ENCODE measurements around the gene MYO10.
"Not testable (repeated sequence)": the region's sequence is repeated elsewhere in the genome, so short reads cannot be mapped to it uniquely, and the experiment has no call there.

The MYO10 gene

DNA sequence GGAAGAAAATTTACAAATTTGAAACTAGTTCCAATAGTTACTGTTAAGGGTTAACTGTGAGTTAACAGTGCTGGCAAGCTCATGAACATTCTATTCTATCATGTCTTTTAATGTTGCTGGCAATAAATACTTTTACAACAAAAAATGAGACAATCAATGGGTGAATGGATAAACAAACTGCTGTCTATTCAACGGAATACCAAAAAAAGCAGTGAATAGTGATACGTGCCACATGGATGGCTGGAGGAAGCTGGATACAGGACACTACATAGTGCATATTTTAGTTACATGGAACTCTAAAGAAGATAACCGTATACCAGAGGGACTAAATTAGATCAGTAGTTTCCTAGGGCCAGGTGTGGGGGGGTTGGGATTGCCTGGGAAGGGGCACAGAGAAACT, 163.5 kb downstream of the MYO10 start:
- no peak for DNase-seq

DNA sequence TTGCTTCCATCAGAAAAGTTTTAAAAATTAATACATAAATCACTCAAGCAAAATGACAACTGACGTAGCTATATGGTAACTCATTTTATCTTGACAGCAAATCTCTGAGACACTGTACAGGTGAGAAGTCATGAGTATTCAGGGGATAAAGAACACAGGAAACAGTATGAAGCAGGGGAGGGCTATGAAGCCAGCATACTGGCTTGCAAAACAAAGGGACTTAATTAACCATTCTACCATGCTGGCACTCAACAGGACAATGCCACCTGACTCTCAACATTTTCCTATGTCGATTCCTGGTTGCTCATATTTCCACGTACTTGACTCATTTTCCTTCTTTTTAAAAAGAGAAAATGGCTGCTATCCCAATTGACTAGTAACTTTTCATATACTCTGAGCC, 167.9 kb downstream of the MYO10 start:
- no peak for DNase-seq

DNA sequence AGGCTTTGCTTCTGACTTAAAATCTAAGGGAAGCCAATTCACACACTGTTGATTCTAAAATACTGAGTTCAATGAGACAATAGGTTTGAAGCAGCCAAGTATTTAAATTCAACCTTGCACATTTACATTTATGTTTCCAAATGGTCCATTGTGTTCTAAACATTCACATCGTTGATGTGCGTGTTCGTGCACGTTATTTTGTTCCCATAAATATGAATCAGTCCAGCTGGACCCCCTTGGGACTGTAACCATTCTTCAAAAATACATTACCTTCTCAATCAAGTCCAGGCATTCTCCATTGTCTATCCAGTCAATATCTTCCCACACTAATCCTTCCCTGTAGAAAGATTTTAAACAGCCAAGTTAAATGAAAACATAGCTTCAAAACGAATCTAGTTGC, 172.9 kb downstream of the MYO10 start:
- DNase-seq, result no peak

DNA sequence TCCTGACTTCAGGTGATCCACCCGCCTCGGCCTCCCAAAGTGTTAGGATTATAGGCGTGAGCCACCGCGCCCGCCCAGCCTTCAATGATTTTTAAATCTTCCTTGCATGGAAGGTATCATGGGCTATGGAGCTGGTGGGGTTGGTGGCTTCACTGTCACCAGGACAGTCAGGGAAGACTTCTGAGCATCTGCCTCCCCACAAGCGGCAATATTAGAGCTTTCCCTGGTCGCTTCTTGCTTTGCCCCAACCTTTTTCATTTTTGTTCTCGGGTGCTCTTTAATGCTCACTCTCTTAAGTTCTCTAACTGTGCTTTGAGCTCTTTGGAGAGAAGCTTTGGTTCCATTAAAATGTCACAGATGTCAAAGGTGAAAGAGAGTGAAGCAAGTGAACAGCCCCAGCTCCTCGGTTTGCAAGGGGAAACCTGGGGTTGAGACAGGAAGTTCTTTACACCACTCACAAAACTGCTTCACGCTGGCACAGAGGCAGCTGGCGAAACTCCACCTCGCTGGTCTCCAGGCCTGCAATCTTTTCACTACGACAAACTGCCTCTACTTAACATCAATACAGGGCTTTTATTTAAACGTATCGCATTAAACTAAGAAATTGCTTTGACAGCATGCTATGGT, 176.8 kb downstream of the MYO10 start:
- DNase-seq, result no peak

DNA sequence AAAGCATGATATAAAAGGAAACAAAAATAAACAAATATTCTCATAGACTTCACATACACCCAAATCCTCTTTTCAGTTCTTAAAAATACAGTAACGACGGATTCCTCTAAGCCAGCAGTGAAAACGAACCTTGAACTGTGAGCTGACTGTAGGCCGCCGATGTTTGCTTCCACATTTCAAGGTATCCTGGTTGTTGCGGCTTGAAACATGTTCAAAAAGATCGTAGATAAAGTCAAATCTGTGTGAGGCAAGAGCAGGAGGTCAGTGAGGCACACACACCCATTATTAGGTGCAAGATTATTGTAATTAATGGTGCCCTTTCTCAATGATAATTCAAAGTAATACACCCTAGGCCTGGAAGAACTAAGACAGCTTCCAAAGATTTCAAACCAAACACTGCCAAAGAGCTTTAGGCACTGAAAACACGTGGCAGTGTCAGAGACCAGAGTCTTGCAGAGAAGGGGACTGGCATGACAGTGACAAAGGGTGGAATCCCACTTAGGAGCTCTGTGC, 178.0 kb downstream of the MYO10 start:
- DNase-seq, result no peak

DNA sequence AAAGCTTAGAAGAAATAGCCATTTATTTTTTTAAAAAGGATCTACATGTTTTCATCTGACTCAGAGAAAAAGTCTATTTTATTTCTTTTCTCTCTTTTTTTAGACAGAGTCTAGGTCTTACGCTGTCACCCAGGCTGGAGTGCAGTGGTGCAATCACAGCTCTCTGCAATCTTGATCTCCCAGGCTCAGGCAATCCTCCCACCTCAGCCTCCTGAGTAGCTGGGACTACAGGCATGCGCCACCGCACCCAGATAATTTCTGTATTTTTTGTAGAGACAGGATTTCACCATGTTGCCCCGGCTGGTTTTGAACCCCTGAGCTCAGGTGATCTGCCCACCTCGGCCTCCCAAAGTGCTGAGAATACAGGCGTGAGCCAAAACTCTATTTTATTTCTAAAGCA, 178.5 kb downstream of the MYO10 start:
- DNase-seq, result not testable (repeated sequence)

DNA sequence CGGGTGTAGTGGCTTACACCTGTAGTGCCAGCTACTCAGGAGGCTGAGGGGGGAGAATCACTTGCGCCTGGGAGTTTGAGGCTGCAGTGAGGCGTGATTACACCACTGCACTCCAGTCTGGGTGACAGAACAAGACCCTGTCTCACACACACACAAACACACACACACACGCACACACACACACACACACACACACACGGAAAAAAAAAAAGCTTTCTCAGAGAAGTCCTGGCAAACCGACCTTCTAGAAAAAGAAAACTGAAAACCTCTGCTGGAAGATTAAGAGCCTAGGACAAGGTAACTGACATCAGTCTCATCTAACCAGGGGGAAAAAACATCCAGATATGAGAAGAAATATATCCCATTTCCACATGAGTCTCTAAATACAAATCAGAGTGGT, 178.9 kb downstream of the MYO10 start:
- no peak for DNase-seq

DNA sequence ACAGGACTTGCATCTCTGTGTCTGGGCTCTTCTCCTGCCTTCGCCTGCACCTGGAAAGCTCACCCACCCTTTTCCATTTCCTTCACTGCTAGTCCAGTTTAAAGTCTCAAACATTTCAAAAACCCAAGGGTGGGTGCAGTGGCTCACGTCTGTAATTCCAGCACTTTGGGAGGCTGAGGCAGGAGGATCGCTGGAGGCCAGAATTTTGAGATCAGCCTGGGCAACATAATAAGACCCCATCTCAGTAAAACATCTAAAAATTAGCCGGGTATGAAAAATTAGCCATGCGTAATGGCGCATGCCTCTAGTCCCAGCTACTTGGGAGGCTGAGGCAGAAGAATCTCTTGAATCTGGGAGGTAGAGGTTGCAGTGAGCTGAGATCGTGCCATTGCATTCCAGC, 179.4 kb downstream of the MYO10 start:
- no peak for DNase-seq

DNA sequence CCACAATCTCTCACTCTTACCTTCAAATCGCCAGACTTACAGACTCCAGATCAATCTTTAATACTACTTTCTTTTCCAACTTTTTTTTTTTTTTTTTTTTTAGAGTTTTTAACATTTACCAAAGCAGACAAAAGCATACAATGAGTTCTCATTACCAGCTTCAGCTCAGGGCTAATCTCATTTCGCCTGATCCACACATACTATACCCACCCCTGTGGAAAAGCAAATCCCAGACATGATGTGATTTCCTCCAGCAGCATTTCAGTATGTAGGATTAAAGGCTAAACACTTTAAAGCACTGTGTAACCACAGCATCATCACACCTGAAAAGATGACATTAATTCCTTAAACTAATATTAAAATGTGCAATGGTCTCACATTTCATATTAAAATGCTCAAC, 180.4 kb downstream of the MYO10 start:
- DNase-seq, result no peak

DNA sequence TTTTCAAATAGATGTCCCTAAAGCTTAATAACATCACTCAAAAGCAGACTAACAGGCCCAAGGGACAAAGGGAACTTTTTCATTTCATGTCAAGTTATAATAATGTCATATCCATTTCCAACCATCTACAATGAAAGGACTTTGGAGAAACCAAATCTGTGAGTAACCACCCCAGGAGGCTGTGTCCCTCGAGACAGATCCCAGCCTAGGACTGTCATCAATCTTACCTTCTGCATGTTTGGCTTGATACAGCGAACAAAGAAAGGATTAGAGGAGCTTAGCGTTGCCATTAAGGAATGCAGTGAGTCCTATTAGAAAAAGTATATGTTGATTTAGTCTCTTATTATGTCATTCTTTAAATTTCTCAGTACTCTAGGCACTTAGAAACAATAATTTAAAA, 181.5 kb downstream of the MYO10 start:
- DNase-seq, result no peak

DNA sequence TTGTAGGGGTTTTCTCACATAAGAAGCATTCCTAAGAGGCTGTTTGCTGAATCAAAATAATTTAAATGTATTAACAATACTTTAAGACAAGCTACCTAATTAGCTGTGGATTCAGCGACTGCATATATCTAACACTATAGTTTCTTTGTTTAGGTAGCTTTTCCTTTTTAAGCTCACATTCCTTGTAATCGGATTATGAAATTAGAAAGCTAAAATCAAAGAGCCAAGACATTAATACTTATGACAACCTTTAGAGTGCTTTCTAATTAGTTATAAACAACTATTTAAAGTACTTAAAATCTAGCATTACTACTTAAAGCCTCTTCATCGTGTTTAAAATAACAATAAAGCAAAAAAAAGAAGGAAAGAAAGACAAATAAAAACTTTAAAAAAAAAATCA, 182.0 kb downstream of the MYO10 start:
- no peak for DNase-seq

DNA sequence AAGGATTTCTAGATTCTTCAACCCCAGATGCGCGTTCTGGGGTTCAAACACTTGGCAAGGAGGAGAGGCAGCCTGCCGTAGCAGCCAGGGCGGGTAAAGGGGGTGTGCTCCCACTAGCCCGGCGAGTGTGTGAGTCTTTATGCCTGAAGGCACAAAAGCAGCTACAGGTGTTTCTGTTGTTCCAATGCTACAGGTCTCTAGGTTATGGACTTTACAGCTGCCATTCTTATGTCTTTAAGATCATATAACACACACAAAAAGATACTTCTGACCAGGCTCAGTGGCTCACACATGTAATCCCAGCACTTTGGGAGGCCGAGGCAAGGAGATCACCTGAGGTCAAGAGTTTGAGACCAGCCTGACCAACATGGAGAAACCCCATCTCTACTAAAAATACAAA, 185.6 kb downstream of the MYO10 start:
- no peak for DNase-seq

DNA sequence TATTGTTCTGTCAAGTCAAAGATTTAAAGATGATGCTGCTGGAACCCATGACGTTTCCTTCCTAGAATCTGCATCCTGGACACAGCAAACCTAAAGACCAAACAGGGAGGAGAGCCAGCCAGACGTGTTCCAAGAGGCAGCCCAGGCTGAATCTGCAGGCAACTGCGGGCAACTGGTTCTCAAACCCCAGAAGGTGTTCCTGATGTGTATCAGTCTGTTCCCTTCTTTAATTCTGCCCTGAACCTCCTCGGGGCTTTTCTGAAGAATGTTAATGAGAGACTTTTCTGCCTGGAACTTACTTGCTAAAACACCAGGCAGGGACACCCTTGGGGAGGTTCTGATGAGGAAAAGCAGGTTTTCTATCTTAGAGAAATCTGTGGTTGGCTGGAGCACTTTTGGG, 186.5 kb downstream of the MYO10 start:
- no peak for DNase-seq

DNA sequence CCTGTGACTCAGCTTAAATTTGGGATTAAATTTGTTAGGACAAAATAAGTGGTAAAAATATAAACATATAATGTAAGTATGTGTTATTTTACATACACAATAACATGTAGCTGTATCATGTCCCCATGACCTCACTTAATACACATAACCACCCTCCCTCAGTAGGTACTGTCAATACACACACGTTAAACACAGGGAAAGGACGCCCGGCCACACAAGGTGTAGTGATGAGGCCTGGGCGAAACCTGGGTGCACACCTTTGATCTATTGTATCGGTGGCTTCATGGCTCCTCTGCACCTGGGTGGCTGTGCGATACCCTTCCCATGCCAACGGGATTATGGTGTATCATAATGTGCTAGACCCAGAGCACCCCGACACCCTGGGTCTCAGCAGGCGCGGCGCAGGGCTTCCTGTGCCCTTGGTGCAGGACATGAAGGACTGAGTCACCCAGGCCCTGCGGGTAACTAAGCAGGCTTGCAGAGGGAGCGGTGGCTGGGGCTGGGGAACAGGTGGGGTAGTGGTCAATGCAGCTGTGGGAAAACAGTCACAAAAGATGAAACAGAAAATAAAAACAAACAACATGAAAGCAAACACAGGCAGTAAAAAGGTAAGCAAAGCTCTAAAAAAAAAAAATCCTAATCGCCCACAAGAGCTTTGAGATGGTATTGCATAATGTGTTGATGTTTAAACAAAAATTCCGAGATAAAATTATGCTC, 191.8 kb downstream of the MYO10 start:
- DNase-seq, result no peak

DNA sequence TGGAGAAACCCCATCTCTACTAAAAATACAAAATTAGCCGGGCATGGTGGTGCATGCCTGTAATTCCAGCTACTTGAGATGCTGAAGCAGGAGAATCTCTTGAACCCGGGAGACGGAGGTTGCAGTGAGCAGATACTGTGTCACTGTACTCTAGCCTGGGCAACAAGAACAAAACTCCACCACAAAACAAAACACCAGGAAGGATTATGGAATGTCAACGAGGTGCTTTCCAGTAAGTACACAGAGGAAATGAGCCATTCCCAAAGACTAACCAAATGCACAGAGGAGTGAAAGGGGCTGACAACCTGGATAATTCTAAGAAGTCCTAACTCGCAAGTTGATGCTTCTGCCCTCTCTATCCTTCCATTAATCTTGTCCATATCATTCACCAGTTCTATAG, 193.2 kb downstream of the MYO10 start:
- no peak for DNase-seq

DNA sequence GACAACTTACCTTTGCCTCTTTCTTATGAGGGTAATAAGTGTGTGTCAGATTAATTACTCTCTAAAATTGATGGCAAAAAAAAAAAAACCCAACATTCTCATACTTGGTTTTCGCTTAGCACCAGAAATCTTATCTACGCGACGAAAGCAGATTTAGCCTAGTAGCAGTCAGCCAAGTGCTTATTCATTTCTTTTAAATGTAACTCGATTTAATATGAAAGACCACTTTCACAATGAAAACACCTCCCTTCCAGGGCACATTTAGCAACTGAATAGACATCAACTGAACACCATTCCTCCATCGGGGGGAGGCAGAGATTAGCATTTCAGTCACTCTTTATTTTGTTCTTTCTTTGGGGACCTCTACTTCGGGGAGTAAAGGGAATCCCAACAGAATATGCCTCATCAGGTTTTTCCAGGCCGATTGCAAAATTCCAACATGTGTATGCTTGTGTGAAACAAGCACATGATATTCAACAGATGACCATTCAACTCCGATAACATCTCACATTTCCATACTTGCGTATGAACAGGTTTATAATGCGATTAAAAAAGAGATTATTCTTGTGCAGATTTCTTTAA, 195.2 kb downstream of the MYO10 start:
- DNase-seq, result no peak

DNA sequence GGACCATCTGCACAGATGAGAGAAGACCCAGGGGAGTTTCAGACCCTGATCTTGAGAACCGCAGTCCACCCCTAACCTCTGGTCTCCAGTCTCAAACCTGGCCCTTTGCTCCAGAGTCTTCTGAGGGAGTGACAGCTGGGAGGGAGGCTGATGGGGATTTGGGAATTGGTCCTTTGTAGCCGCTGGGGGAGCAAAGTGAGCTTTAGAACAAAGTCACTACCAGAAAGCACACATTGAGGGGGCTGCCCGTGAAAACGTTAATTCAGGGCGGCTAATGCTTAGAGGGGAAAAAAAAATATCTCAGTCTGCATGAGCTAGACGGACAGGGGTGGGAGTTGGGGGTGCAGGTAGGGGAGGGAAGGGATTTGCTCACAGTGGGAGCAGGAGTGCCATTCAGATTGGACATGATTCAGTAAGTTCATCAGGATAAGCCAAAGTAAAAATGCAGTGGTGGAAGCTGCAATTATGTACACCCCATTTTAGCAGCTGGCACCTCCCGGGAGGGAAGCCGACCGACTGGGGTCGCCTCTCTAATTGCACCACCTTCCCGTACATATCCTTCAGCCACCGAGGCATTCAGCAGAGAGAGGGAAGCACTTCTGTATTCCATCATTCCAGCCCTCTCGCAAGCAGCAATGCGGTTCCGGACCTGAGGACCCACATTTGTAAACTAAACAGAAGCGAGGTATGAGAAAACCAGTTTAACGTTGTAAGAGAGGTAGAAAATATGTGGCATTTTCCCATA, 195.8 kb downstream of the MYO10 start:
- no peak for DNase-seq

DNA sequence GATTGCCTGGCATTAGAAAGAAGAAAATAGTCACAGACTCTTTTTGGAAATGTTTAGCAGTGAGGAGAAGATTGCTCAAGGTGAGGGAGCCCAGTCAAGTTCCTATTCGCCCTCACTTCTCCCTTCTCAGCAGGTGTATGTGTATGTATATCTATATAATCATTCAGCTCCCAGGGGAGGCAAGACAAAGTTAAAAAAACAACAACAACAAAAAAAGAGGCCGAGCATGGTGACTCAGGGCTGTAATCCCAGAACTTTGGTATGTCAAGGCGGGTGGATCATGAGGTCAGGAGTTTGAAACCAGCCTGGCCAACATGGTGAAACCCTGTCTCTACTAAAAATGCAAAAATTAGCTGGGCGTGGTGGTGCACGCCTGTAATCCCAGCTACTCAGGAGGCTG, 197.7 kb downstream of the MYO10 start:
- DNase-seq, result not testable (repeated sequence)

DNA sequence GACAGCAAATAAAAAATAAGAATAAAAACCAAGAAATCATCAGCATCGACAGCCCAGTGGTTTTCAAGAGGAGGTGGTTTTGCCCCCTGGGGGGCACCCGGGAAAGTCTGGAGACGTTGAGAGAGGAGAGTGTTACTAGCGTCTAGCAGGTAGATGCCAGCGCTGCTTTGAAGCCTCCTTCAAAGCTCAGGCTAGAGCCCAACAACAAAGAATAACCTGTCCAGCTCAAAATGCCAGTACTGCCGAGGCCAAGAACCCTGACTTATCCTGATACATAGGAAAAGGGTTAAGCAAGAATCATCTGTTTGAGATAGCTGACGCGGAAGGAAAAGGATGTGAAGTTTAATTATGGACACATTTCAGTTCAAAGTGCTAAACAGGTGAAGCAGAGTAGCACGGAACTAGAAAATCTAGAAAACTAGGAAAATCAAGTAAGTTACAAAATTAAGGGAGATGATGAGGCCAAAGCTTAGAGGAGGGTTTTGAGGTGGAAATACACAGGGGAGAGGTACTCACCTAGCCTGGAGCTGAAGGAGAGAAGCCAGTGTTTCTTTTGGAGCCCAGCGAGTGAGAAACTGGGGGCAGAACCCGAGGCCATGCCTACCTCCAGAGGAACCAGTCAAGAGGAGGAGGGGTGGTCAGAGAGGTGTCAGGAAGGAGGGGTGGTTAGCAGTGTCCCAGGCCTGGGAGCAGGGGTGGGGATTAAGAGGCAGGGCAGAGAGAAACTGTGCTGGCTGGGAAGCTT, 198.3 kb downstream of the MYO10 start:
- peak; percentile 3 for DNase-seq

DNA sequence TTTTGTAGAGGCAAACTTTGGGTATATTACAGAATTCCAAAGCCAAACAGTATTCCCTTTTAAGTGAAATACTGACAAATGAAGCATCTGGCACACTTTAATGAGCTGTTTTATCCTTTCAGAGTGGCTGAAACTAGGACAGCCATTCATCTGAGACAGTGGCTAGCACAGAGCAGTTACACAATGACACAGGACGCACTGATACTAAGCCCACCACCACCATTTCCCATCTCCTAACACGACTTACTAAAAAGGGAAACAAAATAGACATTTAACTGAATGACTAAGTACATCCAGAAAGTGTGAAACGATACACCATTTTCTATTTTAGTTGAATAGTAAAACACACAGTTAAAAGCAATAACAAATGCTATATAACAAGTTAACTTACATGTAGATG, 198.9 kb downstream of the MYO10 start:
- no peak for DNase-seq

DNA sequence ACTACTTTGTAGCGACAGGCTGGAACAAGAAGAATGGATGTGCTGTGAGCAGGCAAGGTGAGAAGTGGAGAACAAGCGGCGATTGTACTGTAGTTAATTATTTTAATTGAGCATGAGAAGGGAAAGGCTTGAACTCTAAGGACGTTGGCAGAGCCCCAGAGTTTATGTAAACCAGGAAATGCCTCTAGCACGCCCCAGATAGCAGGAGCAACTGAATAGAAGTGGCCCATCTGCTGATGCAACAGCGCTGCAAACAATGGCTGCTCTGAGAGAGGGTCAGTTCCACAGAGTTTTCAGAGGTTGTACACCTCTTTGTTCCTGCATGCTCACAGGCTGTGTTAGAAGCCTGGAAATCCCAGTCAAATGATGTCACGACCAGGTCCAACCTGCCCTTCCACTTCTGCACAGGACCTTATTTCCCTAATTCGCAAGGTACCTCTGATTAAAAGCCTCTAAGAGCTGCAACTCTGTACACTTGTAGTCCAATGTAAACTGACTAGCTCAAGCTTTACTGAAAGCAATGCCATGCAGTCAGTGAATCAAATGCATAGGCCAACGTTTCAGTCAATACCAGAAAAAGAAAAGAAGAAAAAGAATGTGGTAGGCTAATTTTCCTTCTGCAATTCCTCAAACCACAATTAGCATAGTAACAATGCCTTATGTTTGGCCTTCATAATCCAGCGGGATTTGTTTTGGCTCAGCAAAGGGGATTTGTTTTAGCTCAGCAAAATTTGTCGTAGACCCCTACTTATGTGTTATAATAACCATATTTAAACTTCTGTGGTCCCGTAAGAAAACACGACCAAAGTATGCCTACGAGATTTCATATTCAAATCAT, 199.7 kb downstream of the MYO10 start:
- peak; percentile 90 for DNase-seq

All from DMS79 treated with DMSO at 0.1 percent for 48 hours (cell line).